HG03175 (cell line): ENCODE results near the gene NFATC1.

Source experiments
- ATAC-seq: cut with Tn5 transposase; IDR thresholded peaks from one replicate; pipeline ENCODE4 v1.9.1; 2021; ENCODE audit warnings: mild to moderate bottlenecking, moderate library complexity; ENCODE audit not compliant: unreplicated experiment

The NFATC1 gene

GRCh38 chr18:79545736-79546171 lies 150.0 kb downstream of the NFATC1 start:
- no peak for ATAC-seq

- no peak for ATAC-seq
Observed at GRCh38 chr18:79546781-79547272, 151.1 kb downstream of the NFATC1 start.

GRCh38 chr18:79547413-79548076 lies 151.8 kb downstream of the NFATC1 start:
- ATAC-seq = no peak

- no peak for ATAC-seq
Observed at GRCh38 chr18:79548077-79548450, 152.3 kb downstream of the NFATC1 start.

GRCh38 chr18:79548621-79548985 lies 152.9 kb downstream of the NFATC1 start:
- no peak for ATAC-seq

- no peak for ATAC-seq
Observed at GRCh38 chr18:79548986-79549637, 153.4 kb downstream of the NFATC1 start.

GRCh38 chr18:79549638-79550000 lies 153.9 kb downstream of the NFATC1 start:
- no peak for ATAC-seq

GRCh38 chr18:79552140-79552631 lies 156.5 kb downstream of the NFATC1 start:
- no peak for ATAC-seq

GRCh38 chr18:79552696-79553095 lies 157.0 kb downstream of the NFATC1 start:
- ATAC-seq = no peak

- ATAC-seq = no peak
Observed at GRCh38 chr18:79553154-79553553, 157.4 kb downstream of the NFATC1 start.

- no peak for ATAC-seq
Observed at GRCh38 chr18:79553696-79554095, 158.0 kb downstream of the NFATC1 start.

GRCh38 chr18:79554321-79554720 lies 158.6 kb downstream of the NFATC1 start:
- no peak for ATAC-seq

- ATAC-seq = no peak
Observed at GRCh38 chr18:79554945-79555645, 159.4 kb downstream of the NFATC1 start.

GRCh38 chr18:79555885-79556284 lies 160.2 kb downstream of the NFATC1 start:
- no peak for ATAC-seq

GRCh38 chr18:79556829-79557585 lies 161.3 kb downstream of the NFATC1 start:
- no peak for ATAC-seq

- ATAC-seq = no peak
Observed at GRCh38 chr18:79558196-79558932, 162.6 kb downstream of the NFATC1 start.

GRCh38 chr18:79558933-79559416 lies 163.2 kb downstream of the NFATC1 start:
- no peak for ATAC-seq

- ATAC-seq = no peak
Observed at GRCh38 chr18:79559436-79559835, 163.7 kb downstream of the NFATC1 start.

GRCh38 chr18:79560042-79560860 lies 164.5 kb downstream of the NFATC1 start:
- no peak for ATAC-seq

- no peak for ATAC-seq
Observed at GRCh38 chr18:79560861-79561210, 165.1 kb downstream of the NFATC1 start.
